RWPE1 (cell line): ENCODE data around the gene GRM8.

Source experiments
- CTCF ChIA-PET: fragments of 350-600 bp; sonication (Branson Sonifier 250); formaldehyde crosslinking; extraction: SDS; loops from one replicate; lab custom pipeline; 2021; lab: Yijun Ruan, JAX
- POLR2A ChIA-PET: fragments of 400-600 bp; formaldehyde crosslinking; extraction: SDS; loops from one replicate; lab custom pipeline; 2020; ENCODE audit warnings: antibody characterized with exemption; ENCODE audit not compliant: low non-redundant PET; lab: Yijun Ruan, JAX
- DNase-seq: peaks from one replicate; pipeline ENCODE4 v3.0.0; 2012; ENCODE audit warnings: low spot score
- H3K27ac ChIP-seq: fragments of 450-650 bp; 2 replicates; pipeline ENCODE4 v1.5.1; 2017
- CTCF ChIP-seq: fragments of 450-650 bp; conservative IDR thresholded peaks from 2 replicates; pipeline ENCODE4 v1.5.1; 2017; ENCODE audit warnings: low read depth, mild to moderate bottlenecking

GRM8 gene

GRCh38 chr7:126778101-126778500 lies 474.6 kb downstream of the GRM8 start:
- DNase-seq, result no peak
- POLR2A ChIA-PET, result no interaction called here
- CTCF ChIA-PET, result no interaction called here
- TF ChIP-seq CTCF, result no peak
- no peak overlapping the region for H3K27ac ChIP-seq

- POLR2A ChIA-PET, result no interaction called here
- no peak for TF ChIP-seq CTCF
- H3K27ac ChIP-seq, result no peak overlapping the region
- no peak for DNase-seq
- CTCF ChIA-PET, result no interaction called here
Measured at GRCh38 chr7:126776498-126776897, 476.2 kb downstream of the GRM8 start.

DNA sequence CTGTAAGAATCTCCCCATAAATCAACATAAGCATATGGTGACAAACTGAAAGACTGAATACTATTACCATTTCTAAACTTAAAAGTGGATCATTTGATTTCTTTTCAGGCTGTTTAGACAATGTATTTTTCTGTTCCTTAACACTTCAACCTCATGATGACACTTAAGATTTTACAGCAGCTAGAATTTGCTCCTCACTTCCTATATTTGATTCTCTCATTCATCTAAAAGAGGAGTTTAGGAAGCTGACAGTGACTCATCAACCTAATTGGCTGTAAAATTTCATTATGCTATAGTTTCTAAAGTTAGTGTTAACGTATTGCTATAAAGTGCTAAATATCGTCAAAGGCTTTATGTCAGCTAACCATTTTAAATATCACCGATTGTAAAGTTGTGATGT lies 478.7 kb downstream of the GRM8 start:
- no peak overlapping the region for H3K27ac ChIP-seq
- ChIA-PET CTCF (no interaction called here), POLR2A (no interaction called here)
- TF ChIP-seq CTCF, result no peak
- DNase-seq, result no peak

DNA sequence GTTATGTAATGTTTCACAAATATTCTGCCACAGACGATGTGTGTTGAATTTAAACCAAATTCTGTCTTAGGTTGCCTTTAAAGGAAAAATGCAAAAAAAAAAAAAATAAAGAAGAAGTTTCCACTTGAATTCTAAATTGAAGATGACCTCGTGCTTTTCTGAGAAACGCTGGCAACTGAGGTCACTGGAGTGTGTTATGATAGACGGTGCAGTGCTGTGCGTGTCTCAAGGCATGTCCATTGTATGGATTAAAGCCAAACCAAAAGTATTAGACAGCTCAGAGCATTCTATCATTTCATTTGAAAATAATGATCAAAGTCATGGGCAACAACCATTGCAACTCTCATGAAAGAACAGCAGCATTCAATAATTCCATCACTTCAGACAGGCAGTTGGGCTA lies 483.9 kb downstream of the GRM8 start:
- no peak for DNase-seq
- no peak overlapping the region for H3K27ac ChIP-seq
- no peak for TF ChIP-seq CTCF
- POLR2A ChIA-PET, result no interaction called here
- CTCF ChIA-PET, result no interaction called here

- POLR2A ChIA-PET, result no interaction called here
Measured at GRCh38 chr7:126760914-126761577, 491.7 kb downstream of the GRM8 start.

GRCh38 chr7:126755381-126755780 lies 497.4 kb downstream of the GRM8 start:
- POLR2A ChIA-PET, result no interaction called here
- no peak for DNase-seq
- CTCF ChIA-PET, result no interaction called here

More at GRCh38 chr7:126760914-126761577, 491.7 kb downstream of the GRM8 start:
- no peak for TF ChIP-seq CTCF
- CTCF ChIA-PET, result no interaction called here
- no peak overlapping the region for H3K27ac ChIP-seq
- DNase-seq, result no peak

More at GRCh38 chr7:126755381-126755780, 497.4 kb downstream of the GRM8 start:
- H3K27ac ChIP-seq, result no peak overlapping the region
- TF ChIP-seq CTCF, result no peak
